Body of pancreas (tissue), 4 donors: Measurements from ENCODE around the gene ABHD16A. TPM values are rescaled to one million over a fixed set of nuclear protein-coding genes. Genes with fewer than 3 reads are reported as not detected.

Experiments
- ATAC-seq: fragments of 150-250 bp; one replicate; pipeline ENCODE4 v1.9.1; 2016
- DNase-seq, 4 donors: peaks; one replicate each; pipeline ENCODE4 v3.0.0-alpha.2; 2019
- H3K27ac ChIP-seq, 4 donors: fragments of 200-600 bp; sonication (generic); 1 replicate in 3 of 4; 2 replicates in 1 of 4; pipeline versions ENCODE4 v1.5.1 to v1.6.1; 2016 to 2019; ENCODE audit warnings: mild to moderate bottlenecking in 1 of 4, mixed read lengths in 1 of 4, moderate library complexity in 1 of 4
- H3K27me3 ChIP-seq, 2 donors: fragments of 200-600 bp; sonication (generic); one replicate each; pipeline ENCODE4 v1.6.0; 2016; ENCODE audit warnings: mild to moderate bottlenecking in 1 of 2
- H3K36me3 ChIP-seq, 2 donors: fragments of 200-600 bp; sonication (generic); replicated peaks in 1 of 2; 2 replicates each; pipeline ENCODE4 v1.5.1; 2016; ENCODE audit warnings: low read depth in 2 of 2; ENCODE audit not compliant: insufficient read depth in 1 of 2
- H3K4me1 ChIP-seq: fragments of 200-600 bp; sonication (generic); one replicate; pipeline ENCODE4 v1.6.0; 2016
- H3K4me3 ChIP-seq, 2 donors: fragments of 200-600 bp; sonication (generic); 1 replicate in 1 of 2; 2 replicates in 1 of 2; pipeline ENCODE4 v1.5.1; 2016 to 2019
- H3K9me3 ChIP-seq, 3 donors: fragments of 200-600 bp; sonication (generic); 1 replicate in 2 of 3; 2 replicates in 1 of 3; pipeline ENCODE4 v1.5.1; 2016
- POLR2A ChIP-seq, 3 donors: fragments of 450-650 bp; IDR thresholded peaks; one replicate each; pipeline ENCODE4 v1.6.1; 2016; ENCODE audit warnings: antibody characterized with exemption in 3 of 3, mild to moderate bottlenecking in 2 of 3
- WGBS, 2 donors: methylation state at CpG; one replicate each; pipeline ENCODE4 v1.1.5; 2017; 5-methylcytosine and 5-hydroxymethylcytosine counted together
- intact Hi-C: fragments of 100-400 bp; cut with DNase I; formaldehyde crosslinking; loops from one replicate; pipeline ENCODE4 v1.15.1; 2023
- total RNA-seq, 2 donors: library from RNA; depleted of rRNA; stranded (reverse); fragments of >200 nt; gene quantifications; one replicate each; pipeline ENCODE4 v1.1.0, GENCODE V29; 2016
- TF ChIP-seq, protein P1 (sequence below), 7 experiments: fragments of 450-650 bp in 4 of 7; fragments of 200-600 bp in 3 of 7; sonication (generic) in 3 of 7; IDR thresholded peaks; one replicate each; pipeline ENCODE4 v1.5.1; 2016 to 2019; ENCODE audit warnings: antibody characterized with exemption in 7 of 7

The ABHD16A gene
- total RNA-seq, 2 donors from 2014 or later, result 24.7 to 38.1 TPM

GRCh38 chr6:31655349-31656237 is 47.5 kb downstream of the ABHD16A start, which contains the start of gene APOM:
TSS of gene APOM (plus strand) at chr6:31655894. CDS start at chr6:31655967, 73 bp downstream.
- DNase-seq, result no peak
- Histone ChIP-seq H3K27ac (no peak within 1 kb of the TSS), H3K27me3 (no peaks in the 10 kb centered on the region), H3K36me3 (peaks cover 0 to 5% of the 10 kb centered on the region in 2 donors), H3K4me3 (no peak within 1 kb of the TSS), H3K4me1 (peaks cover 51% of the 10 kb centered on the region), H3K9me3 (no peaks in the 10 kb centered on the region)
- ATAC-seq, result no peak
- TF ChIP-seq POLR2A (IDR thresholded peaks at IDR 0.05), result no peak
- TF ChIP-seq, protein P1, sequence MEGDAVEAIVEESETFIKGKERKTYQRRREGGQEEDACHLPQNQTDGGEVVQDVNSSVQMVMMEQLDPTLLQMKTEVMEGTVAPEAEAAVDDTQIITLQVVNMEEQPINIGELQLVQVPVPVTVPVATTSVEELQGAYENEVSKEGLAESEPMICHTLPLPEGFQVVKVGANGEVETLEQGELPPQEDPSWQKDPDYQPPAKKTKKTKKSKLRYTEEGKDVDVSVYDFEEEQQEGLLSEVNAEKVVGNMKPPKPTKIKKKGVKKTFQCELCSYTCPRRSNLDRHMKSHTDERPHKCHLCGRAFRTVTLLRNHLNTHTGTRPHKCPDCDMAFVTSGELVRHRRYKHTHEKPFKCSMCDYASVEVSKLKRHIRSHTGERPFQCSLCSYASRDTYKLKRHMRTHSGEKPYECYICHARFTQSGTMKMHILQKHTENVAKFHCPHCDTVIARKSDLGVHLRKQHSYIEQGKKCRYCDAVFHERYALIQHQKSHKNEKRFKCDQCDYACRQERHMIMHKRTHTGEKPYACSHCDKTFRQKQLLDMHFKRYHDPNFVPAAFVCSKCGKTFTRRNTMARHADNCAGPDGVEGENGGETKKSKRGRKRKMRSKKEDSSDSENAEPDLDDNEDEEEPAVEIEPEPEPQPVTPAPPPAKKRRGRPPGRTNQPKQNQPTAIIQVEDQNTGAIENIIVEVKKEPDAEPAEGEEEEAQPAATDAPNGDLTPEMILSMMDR (IDR thresholded peaks at IDR 0.05), result no peak
- 51 to 57% methylated on average over 8 of the region's 8 CpGs for WGBS, 2 donors
- intact Hi-C loops, result no loop called here

DNA sequence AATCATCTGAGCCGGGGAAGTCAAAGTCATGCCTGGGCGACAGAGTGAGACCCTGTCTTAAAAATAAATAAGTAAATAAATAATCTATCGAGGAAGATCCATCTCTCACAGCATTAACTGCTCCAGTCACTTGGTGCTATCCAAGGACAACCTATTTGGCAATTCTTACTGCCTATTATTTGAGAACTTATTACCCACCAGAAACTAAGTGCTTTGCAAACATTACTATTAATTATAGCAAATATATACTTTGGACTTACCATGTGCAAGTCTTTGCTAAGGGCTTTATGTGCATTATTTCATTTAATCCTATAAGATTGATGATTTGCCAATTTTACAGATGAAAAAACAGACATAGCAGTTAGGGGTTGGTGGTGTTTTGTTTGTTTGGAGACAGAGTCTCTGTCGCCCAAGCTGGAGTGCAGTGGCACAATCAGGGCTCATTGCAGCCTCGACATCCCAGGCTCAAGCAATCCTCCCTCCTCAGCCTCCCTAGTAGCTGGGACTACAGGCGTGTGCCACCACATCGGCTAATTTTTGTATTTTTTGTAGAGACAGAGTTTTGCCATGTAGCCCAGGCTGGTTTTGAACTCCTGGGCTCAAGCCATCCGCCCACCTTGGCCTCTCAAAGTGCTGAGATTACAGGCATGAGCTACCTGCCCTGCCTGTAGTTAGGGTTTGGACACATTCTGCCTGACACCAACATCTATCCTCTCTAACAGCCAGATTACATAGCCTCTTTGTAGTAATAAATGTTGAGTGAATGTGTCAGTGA is 48.4 kb downstream of the ABHD16A start:
- DNase-seq (no peak), ATAC-seq (no peak)
- peaks cover 0 to 5% of the 10 kb centered on the region in 2 donors for H3K36me3 ChIP-seq
- no peak overlapping the region for H3K27ac ChIP-seq
- no peaks in the 10 kb centered on the region for H3K9me3 ChIP-seq
- peaks cover 51% of the 10 kb centered on the region for H3K4me1 ChIP-seq
- no peaks in the 10 kb centered on the region for H3K27me3 ChIP-seq
- no peak overlapping the region for H3K4me3 ChIP-seq
- TF ChIP-seq, protein P1 (IDR thresholded peaks at IDR 0.05), result no peak
- no peak for TF ChIP-seq POLR2A (IDR thresholded peaks at IDR 0.05)
- intact Hi-C loops, result no loop called here
- WGBS, 2 donors, result 84% methylated on average over 8 of the region's 8 CpGs

DNA sequence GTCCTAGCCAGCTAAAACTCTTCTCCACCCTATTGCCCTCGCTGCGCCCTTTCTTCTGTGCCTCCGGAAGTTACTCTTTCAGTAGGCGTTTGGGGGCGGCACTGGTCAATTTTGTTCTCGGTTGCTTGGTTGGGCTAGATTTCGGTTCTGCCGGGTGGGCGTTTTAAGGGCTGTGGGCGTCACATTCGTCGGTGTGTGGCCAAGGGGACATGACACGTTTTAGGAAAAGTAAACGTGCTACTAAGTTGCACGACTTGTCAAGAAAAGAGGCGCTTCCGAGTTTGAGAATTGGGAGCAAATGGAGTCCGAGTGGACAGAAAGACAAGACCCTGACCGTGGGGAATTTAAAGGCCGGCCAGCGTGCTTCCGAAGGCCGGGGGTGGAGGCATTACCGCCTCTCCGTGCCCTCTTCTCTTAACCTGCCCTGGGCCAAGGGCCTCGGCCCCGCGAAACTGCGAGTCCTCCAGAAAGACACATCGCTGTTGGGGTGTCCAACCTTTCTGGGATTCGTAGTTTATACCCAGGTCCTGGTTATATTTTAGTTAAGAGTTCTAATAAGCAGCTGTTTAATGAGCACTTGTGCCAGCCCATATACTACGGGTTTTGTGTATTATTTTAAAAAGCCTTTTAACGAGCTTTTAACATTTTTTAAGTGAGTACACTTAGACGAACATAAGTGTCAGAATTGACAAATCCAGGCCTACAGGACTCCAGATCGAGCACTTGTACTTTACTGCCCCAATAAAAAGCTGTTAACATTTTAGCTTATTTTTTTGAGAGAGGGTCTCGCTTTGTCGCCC is 50.0 kb downstream of the ABHD16A start:
- Histone ChIP-seq H3K27me3 (no peaks in the 10 kb centered on the region), H3K27ac (peak overlapping the region; percentile 95 to 100 (median 97)), H3K4me3 (peak overlapping the region; percentile 19 to 39), H3K36me3 (peaks cover 0 to 14% of the 10 kb centered on the region in 2 donors), H3K9me3 (no peaks in the 10 kb centered on the region), H3K4me1 (peaks cover 34% of the 10 kb centered on the region)
- WGBS, 2 donors, result 6% methylated on average over 37 of the region's 37 CpGs
- intact Hi-C loops, result no loop called here
- TF ChIP-seq, protein P1 (IDR thresholded peaks at IDR 0.05), result peak in 1 of 7 experiments; percentile 1
- TF ChIP-seq POLR2A (IDR thresholded peaks at IDR 0.05), result peak; percentile 11 to 88 (median 80)
- peak; percentile 88 to 92 (median 89) for DNase-seq
- ATAC-seq, result peak; percentile 83

GRCh38 chr6:31651602-31652191 is 51.4 kb downstream of the ABHD16A start:
- Histone ChIP-seq H3K27me3 (no peaks in the 10 kb centered on the region), H3K4me1 (peaks cover 26% of the 10 kb centered on the region), H3K4me3 (peak overlapping the region; percentile 39), H3K36me3 (peaks cover 0 to 21% of the 10 kb centered on the region in 2 donors), H3K9me3 (no peaks in the 10 kb centered on the region), H3K27ac (peak overlapping the region; percentile 95 to 100 (median 97))
- intact Hi-C loops, result no loop called here
- WGBS, 2 donors, result 1 to 3% methylated on average over 15 to 29 of the region's 29 CpGs
- ATAC-seq (peak; percentile 48), DNase-seq (peak in 3 of 4 donors; percentile 69 to 82 (median 71))
- TF ChIP-seq, protein P1 (IDR thresholded peaks at IDR 0.05), result no peak
- no peak for TF ChIP-seq POLR2A (IDR thresholded peaks at IDR 0.05)
